Measurements from ENCODE around the gene NLGN2.

Gene NLGN2

DNA sequence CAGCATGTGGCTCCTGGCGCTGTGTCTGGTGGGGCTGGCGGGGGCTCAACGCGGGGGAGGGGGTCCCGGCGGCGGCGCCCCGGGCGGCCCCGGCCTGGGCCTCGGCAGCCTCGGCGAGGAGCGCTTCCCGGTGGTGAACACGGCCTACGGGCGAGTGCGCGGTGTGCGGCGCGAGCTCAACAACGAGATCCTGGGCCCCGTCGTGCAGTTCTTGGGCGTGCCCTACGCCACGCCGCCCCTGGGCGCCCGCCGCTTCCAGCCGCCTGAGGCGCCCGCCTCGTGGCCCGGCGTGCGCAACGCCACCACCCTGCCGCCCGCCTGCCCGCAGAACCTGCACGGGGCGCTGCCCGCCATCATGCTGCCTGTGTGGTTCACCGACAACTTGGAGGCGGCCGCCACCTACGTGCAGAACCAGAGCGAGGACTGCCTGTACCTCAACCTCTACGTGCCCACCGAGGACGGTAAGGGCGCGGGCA lies 645 bp downstream of the NLGN2 start:
- peaks cover 7% of the 10 kb centered on the region for H3K27me3 ChIP-seq (ENCODE audit: control insufficient read depth, insufficient read depth, low read length)

DNA sequence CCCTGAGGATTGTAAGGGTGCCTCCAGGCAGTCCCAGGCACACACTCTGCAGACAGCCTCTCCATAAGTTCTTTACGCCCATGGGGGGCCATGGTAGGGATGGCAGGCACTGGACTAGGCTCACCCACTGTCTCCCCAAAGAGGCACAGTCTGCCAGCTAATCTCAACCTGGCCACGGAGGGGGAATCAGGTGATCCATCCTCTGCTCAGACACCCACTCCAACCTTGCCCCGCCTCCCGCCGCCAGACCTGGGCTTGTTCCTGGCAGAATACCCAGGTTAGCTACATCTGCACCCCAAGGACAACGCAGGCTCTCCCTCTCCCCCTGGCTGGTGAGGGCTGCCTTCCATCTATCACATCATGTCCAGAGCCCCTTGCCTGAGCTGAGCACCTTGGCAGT lies 1.2 kb downstream of the NLGN2 start:
- H3K4me3 ChIP-seq (ENCODE audit: low read depth, low read length) = peak overlapping the region; percentile 50
- peaks cover 11% of the 10 kb centered on the region for H3K4me1 ChIP-seq (ENCODE audit: control insufficient read depth, insufficient read depth, low read length)
- peaks cover 7% of the 10 kb centered on the region for H3K27me3 ChIP-seq (ENCODE audit: control insufficient read depth, insufficient read depth, low read length)
- H3K36me3 ChIP-seq (ENCODE audit: control insufficient read depth, insufficient read depth, low read length) = peaks cover 23% of the 10 kb centered on the region
- no peak overlapping the region for H3K9ac ChIP-seq (ENCODE audit: low read depth, low read length)
- H3K9me3 ChIP-seq (ENCODE audit: control insufficient read depth, insufficient read depth, low read length) = no peaks in the 10 kb centered on the region

More for the DNA sequence above, 645 bp downstream of the NLGN2 start:
- Histone ChIP-seq H3K9me3 (ENCODE audit: control insufficient read depth, insufficient read depth, low read length) (no peaks in the 10 kb centered on the region), H3K4me3 (ENCODE audit: low read depth, low read length) (peak overlapping the region; percentile 50), H3K36me3 (ENCODE audit: control insufficient read depth, insufficient read depth, low read length) (peaks cover 23% of the 10 kb centered on the region), H3K9ac (ENCODE audit: low read depth, low read length) (no peak overlapping the region), H3K4me1 (ENCODE audit: control insufficient read depth, insufficient read depth, low read length) (peaks cover 11% of the 10 kb centered on the region)

DNA sequence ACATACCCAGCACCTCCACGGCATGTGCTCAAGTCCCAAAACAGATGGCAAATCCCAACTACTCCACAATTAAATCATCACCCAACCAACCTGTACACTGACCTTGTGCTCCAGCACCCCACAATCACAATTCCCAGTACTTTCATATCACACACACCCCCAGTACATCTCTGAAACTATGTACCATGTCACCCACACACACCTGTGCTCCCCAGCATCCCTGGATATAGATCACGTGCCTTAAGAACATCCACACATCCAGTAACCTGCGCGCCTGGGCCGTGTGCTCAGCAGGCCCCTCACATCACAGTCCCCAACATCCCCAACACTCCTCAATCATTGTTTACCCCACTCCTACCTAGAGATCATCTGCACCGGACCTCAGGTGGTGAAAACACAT lies 2.1 kb downstream of the NLGN2 start:
- H3K4me1 ChIP-seq (ENCODE audit: control insufficient read depth, insufficient read depth, low read length) = peaks cover 11% of the 10 kb centered on the region

DNA sequence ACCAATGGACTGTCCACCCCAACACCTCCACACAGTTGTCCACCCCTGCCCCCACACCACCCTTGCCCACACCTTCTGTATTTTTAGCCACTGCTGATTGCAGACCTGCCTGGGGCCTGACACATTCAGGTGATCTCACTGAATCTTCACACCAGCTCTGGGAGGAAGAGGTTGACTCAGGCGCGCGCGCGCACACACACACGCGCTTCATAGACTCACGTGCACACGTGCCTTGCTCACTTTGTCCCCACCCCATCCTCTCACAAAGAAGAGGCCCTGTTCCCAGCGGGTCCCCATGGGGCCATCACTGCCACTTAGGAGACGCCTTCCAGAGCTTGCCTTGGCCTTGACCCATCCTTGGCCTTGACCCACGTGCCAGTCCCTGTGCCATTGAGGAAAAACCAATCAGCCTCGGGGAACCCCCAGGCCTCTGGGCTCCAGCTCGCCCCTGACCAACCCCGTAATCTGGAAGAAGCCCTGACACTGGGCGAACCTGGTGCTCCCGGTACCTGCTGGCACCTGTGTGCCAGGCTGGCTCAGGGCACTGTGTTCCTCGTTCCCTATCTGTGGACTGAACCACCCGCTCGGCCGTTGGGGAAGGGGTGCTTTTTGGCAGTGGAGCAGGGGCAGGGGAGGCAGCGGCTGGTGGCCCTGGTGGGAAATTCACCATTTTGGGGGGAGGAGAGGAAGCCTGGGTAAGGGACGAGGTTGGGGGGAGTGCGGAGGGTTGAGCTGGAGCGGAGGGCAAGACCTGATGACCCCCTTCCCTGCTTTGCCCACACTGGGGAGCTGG lies 3.2 kb downstream of the NLGN2 start:
- H3K27me3 ChIP-seq (ENCODE audit: control insufficient read depth, insufficient read depth, low read length) = peaks cover 7% of the 10 kb centered on the region
- peaks cover 36% of the 10 kb centered on the region for H3K36me3 ChIP-seq (ENCODE audit: control insufficient read depth, insufficient read depth, low read length)
- H3K9me3 ChIP-seq (ENCODE audit: control insufficient read depth, insufficient read depth, low read length) = no peaks in the 10 kb centered on the region
- no peak overlapping the region for H3K4me3 ChIP-seq (ENCODE audit: low read depth, low read length)
- peaks cover 11% of the 10 kb centered on the region for H3K4me1 ChIP-seq (ENCODE audit: control insufficient read depth, insufficient read depth, low read length)
- H3K9ac ChIP-seq (ENCODE audit: low read depth, low read length) = no peak overlapping the region

More for the DNA sequence above, 2.1 kb downstream of the NLGN2 start:
- Histone ChIP-seq H3K9ac (ENCODE audit: low read depth, low read length) (no peak overlapping the region), H3K36me3 (ENCODE audit: control insufficient read depth, insufficient read depth, low read length) (peaks cover 28% of the 10 kb centered on the region), H3K4me3 (ENCODE audit: low read depth, low read length) (no peak overlapping the region), H3K27me3 (ENCODE audit: control insufficient read depth, insufficient read depth, low read length) (peaks cover 7% of the 10 kb centered on the region), H3K9me3 (ENCODE audit: control insufficient read depth, insufficient read depth, low read length) (no peaks in the 10 kb centered on the region)

DNA sequence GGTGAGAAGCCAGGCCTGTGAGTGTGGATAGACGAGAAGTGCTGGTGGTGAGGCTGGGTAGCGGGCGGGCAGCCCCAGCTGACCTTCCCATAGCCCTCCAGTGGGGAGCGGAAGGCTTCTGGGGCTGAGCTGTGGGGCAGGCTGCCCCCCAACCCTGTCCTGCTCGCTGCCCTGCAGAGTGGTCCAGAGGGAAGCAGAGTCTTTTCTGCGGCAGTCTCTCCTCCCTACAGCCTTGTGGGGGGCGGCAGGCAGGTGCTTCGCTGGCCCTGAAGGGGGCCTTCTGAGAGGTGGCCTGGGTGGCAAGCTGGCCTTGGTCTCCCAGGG lies 3.7 kb downstream of the NLGN2 start:
- Histone ChIP-seq H3K27me3 (ENCODE audit: control insufficient read depth, insufficient read depth, low read length) (peaks cover 7% of the 10 kb centered on the region), H3K4me1 (ENCODE audit: control insufficient read depth, insufficient read depth, low read length) (peaks cover 11% of the 10 kb centered on the region), H3K9me3 (ENCODE audit: control insufficient read depth, insufficient read depth, low read length) (no peaks in the 10 kb centered on the region), H3K9ac (ENCODE audit: low read depth, low read length) (no peak overlapping the region), H3K4me3 (ENCODE audit: low read depth, low read length) (no peak overlapping the region), H3K36me3 (ENCODE audit: control insufficient read depth, insufficient read depth, low read length) (peaks cover 36% of the 10 kb centered on the region)

DNA sequence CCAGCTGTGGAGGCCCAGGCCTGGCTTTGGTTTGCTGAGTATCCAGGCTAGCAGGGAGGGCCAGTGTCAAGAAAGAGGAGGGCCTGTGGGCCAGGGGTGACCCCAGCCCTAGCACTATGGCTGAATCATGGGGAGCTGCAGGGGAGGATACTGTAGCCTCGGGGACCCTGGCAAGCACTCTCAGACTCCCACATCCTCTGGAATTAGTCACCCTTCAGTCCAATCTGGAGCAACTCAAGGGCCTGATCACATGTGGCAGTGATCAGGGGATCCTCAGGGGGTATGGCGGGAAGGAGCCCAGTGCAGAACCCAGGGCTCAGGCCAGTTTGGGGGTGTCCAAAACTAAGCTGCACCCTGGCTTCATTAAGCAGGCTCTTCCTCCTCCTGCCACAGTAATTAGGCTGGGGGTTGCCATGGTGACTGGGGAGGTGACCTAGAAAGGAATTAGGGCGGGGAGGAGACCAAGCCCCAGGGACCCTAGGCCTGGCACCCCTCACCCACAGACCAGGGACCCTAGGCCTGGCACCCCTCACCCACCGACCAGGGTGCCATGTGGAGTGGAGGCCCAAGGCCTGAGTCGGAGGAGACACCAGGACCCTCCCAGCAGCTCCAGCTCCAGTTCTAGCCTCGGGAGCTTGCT lies 5.8 kb downstream of the NLGN2 start:
- H3K36me3 ChIP-seq (ENCODE audit: control insufficient read depth, insufficient read depth, low read length) = peaks cover 46% of the 10 kb centered on the region
- no peak overlapping the region for H3K4me3 ChIP-seq (ENCODE audit: low read depth, low read length)
- peaks cover 7% of the 10 kb centered on the region for H3K4me1 ChIP-seq (ENCODE audit: control insufficient read depth, insufficient read depth, low read length)
- no peak overlapping the region for H3K9ac ChIP-seq (ENCODE audit: low read depth, low read length)
- peaks cover 5% of the 10 kb centered on the region for H3K27me3 ChIP-seq (ENCODE audit: control insufficient read depth, insufficient read depth, low read length)
- no peaks in the 10 kb centered on the region for H3K9me3 ChIP-seq (ENCODE audit: control insufficient read depth, insufficient read depth, low read length)

DNA sequence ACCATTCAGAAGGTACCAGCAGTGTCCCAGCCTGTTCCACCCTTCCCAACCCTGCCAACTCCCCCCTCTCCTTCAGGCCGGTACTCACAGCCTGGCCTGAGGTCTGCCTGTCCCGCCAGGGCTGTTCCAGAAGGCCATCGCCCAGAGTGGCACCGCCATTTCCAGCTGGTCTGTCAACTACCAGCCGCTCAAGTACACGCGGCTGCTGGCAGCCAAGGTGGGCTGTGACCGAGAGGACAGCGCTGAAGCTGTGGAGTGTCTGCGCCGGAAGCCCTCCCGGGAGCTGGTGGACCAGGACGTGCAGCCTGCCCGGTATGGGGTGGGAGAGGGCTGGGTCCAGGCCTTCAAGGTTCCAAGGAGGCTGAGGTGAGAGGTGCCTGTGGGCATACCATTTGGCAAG lies 7.2 kb downstream of the NLGN2 start:
- no peaks in the 10 kb centered on the region for H3K9me3 ChIP-seq (ENCODE audit: control insufficient read depth, insufficient read depth, low read length)
- H3K36me3 ChIP-seq (ENCODE audit: control insufficient read depth, insufficient read depth, low read length) = peaks cover 38% of the 10 kb centered on the region
- H3K4me3 ChIP-seq (ENCODE audit: low read depth, low read length) = no peak overlapping the region
- H3K9ac ChIP-seq (ENCODE audit: low read depth, low read length) = no peak overlapping the region
- H3K27me3 ChIP-seq (ENCODE audit: control insufficient read depth, insufficient read depth, low read length) = no peaks in the 10 kb centered on the region
- H3K4me1 ChIP-seq (ENCODE audit: control insufficient read depth, insufficient read depth, low read length) = peaks cover 4% of the 10 kb centered on the region

DNA sequence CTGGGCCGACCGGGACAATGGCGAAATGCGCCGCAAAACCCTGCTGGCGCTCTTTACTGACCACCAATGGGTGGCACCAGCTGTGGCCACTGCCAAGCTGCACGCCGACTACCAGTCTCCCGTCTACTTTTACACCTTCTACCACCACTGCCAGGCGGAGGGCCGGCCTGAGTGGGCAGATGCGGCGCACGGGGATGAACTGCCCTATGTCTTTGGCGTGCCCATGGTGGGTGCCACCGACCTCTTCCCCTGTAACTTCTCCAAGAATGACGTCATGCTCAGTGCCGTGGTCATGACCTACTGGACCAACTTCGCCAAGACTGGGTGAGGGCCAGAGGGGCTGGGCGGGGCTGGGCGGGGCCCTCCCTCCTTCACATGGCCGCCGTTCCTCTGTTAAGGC lies 8.1 kb downstream of the NLGN2 start:
- Histone ChIP-seq H3K27me3 (ENCODE audit: control insufficient read depth, insufficient read depth, low read length) (no peaks in the 10 kb centered on the region), H3K9me3 (ENCODE audit: control insufficient read depth, insufficient read depth, low read length) (no peaks in the 10 kb centered on the region), H3K36me3 (ENCODE audit: control insufficient read depth, insufficient read depth, low read length) (peaks cover 35% of the 10 kb centered on the region), H3K9ac (ENCODE audit: low read depth, low read length) (no peak overlapping the region), H3K4me1 (ENCODE audit: control insufficient read depth, insufficient read depth, low read length) (peaks cover 4% of the 10 kb centered on the region), H3K4me3 (ENCODE audit: low read depth, low read length) (no peak overlapping the region)

DNA sequence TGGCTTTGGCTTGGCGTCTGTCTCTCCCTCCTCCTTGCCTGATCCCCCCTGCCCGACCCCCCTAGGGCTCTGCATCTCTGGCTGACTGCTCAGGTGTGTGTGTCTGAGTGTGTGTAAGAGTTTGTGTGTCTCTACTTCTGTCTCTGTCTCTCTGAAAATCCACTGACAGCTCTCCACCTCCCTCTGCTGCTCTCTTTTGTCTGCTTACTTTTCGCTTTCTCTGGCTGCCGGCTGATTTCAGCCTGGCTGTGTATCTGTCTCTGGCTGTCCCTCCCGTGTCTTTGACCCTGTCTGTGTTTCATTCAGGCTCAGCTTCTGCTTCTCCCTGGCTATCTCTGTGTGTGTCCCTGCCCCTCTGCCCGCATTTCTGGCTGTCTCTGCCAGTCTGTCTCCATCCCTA lies 8.7 kb downstream of the NLGN2 start:
- Histone ChIP-seq H3K36me3 (ENCODE audit: control insufficient read depth, insufficient read depth, low read length) (peaks cover 35% of the 10 kb centered on the region), H3K9me3 (ENCODE audit: control insufficient read depth, insufficient read depth, low read length) (no peaks in the 10 kb centered on the region), H3K9ac (ENCODE audit: low read depth, low read length) (no peak overlapping the region), H3K4me3 (ENCODE audit: low read depth, low read length) (no peak overlapping the region), H3K27me3 (ENCODE audit: control insufficient read depth, insufficient read depth, low read length) (no peaks in the 10 kb centered on the region), H3K4me1 (ENCODE audit: control insufficient read depth, insufficient read depth, low read length) (peaks cover 4% of the 10 kb centered on the region)

DNA sequence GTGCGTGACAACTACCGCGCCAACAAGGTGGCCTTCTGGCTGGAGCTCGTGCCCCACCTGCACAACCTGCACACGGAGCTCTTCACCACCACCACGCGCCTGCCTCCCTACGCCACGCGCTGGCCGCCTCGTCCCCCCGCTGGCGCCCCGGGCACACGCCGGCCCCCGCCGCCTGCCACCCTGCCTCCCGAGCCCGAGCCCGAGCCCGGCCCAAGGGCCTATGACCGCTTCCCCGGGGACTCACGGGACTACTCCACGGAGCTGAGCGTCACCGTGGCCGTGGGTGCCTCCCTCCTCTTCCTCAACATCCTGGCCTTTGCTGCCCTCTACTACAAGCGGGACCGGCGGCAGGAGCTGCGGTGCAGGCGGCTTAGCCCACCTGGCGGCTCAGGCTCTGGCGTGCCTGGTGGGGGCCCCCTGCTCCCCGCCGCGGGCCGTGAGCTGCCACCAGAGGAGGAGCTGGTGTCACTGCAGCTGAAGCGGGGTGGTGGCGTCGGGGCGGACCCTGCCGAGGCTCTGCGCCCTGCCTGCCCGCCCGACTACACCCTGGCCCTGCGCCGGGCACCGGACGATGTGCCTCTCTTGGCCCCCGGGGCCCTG lies 9.5 kb downstream of the NLGN2 start:
- Histone ChIP-seq H3K27me3 (ENCODE audit: control insufficient read depth, insufficient read depth, low read length) (no peaks in the 10 kb centered on the region), H3K4me3 (ENCODE audit: low read depth, low read length) (no peak overlapping the region), H3K9me3 (ENCODE audit: control insufficient read depth, insufficient read depth, low read length) (no peaks in the 10 kb centered on the region), H3K36me3 (ENCODE audit: control insufficient read depth, insufficient read depth, low read length) (peaks cover 35% of the 10 kb centered on the region), H3K9ac (ENCODE audit: low read depth, low read length) (no peak overlapping the region), H3K4me1 (ENCODE audit: control insufficient read depth, insufficient read depth, low read length) (peaks cover 4% of the 10 kb centered on the region)

DNA sequence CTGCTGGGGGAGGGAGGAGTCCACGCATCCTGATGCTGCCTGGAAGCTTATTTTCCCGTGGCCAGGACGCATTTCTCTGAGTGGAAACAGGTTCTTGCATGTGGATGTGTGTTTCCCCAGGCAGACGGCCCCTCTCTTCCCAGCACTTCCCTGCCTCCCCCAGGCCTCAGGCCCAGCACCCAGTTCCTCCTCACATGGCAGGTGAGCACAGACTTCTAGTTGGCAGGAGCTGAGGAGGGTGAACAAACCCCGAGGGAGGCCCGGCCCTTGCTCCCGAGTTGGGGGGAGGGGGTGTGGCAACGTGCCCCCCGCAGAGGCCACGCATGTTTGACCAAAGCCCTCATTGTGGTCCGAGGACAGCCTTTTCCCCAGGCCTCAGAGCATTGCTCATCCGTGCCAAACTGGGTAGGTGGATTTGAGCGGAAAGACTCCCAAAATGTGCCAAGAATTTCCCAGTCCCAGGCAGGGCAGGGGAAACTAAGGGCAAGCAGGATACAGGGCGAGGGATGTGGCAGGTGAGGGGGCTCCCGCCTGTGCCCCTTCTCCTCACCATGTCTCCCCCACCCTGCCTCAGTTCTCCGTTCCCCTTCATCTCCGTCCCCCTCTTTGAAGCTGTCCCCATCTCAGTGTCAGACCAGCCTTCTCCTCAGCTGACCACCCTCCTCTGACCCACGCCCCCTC lies 11.0 kb downstream of the NLGN2 start:
- H3K4me3 ChIP-seq (ENCODE audit: low read depth, low read length) = no peak overlapping the region
- H3K9me3 ChIP-seq (ENCODE audit: control insufficient read depth, insufficient read depth, low read length) = no peaks in the 10 kb centered on the region
- H3K9ac ChIP-seq (ENCODE audit: low read depth, low read length) = no peak overlapping the region
- peaks cover 35% of the 10 kb centered on the region for H3K36me3 ChIP-seq (ENCODE audit: control insufficient read depth, insufficient read depth, low read length)
- H3K27me3 ChIP-seq (ENCODE audit: control insufficient read depth, insufficient read depth, low read length) = no peaks in the 10 kb centered on the region
- H3K4me1 ChIP-seq (ENCODE audit: control insufficient read depth, insufficient read depth, low read length) = no peaks in the 10 kb centered on the region

Data from iPS-15b (cell line).